AG04450 (cell line): ENCODE measurements around the gene PLEKHS1. TPM values are rescaled to one million over a fixed set of nuclear protein-coding genes. Genes with fewer than 3 reads are reported as not detected.

ENCODE experiments used
- CTCF ChIA-PET: fragments of 300-600, 350-600 bp; formaldehyde crosslinking; extraction: SDS; loops from one replicate; lab custom pipeline; 2022; ENCODE audit warnings: antibody characterized with exemption, inconsistent platforms; lab: Charles Lee
- POLR2A ChIA-PET: fragments of 350-600 bp; formaldehyde crosslinking; extraction: SDS; loops from one replicate; lab custom pipeline; 2021; ENCODE audit warnings: antibody characterized with exemption, inconsistent platforms; lab: Yijun Ruan, JAX
- DNase-seq: peaks from one replicate; pipeline ENCODE4 v3.0.0-alpha.2; 2011; ENCODE audit warnings: low read depth, low spot score
- H3K27ac ChIP-seq: one replicate; pipeline ENCODE4 v1.5.1; 2012; ENCODE audit warnings: low read depth, low read length, control low read depth
- H3K27me3 ChIP-seq: one replicate; pipeline ENCODE4 v1.6.0; 2012; ENCODE audit warnings: low read length; ENCODE audit not compliant: control insufficient read depth, insufficient read depth
- H3K4me3 ChIP-seq: 2 replicates; pipeline ENCODE4 v1.5.1; 2011; ENCODE audit warnings: mild to moderate bottlenecking, low read depth, low read length, control low read depth
- H3K9me3 ChIP-seq: 2 replicates; pipeline ENCODE4 v1.5.1; 2012; ENCODE audit warnings: low read length; ENCODE audit not compliant: control insufficient read depth, insufficient read depth
- CTCF ChIP-seq: IDR thresholded peaks from 2 replicates; pipeline ENCODE4 v1.5.1; 2011; ENCODE audit warnings: low read depth, low read length, control low read depth, inconsistent platforms
- polyA plus RNA-seq: library from polyadenylated mRNA; depleted of rRNA; stranded (reverse); fragments of >200 nt; gene quantifications from 2 replicates; pipeline ENCODE4 v1.2.3, GENCODE V29; 2011

The PLEKHS1 gene
- polyA plus RNA-seq, 1 experiment = not detected

- no peaks in the 10 kb centered on the region for H3K9me3 ChIP-seq
- no peak for TF ChIP-seq CTCF
- H3K27ac ChIP-seq = no peak overlapping the region
- H3K27me3 ChIP-seq = peaks cover 11% of the 10 kb centered on the region
- no peak for DNase-seq
- POLR2A ChIA-PET = no interaction called here
- CTCF ChIA-PET = no interaction called here
- no peak overlapping the region for H3K4me3 ChIP-seq
Observed at GRCh38 chr10:113782367-113782766, 30.9 kb downstream of the PLEKHS1 start.

- ChIA-PET CTCF (no interaction called here), POLR2A (no interaction called here)
- H3K4me3 ChIP-seq = no peak overlapping the region
- no peaks in the 10 kb centered on the region for H3K9me3 ChIP-seq
- no peak for TF ChIP-seq CTCF
- DNase-seq = no peak
- no peak overlapping the region for H3K27ac ChIP-seq
- peaks cover 8% of the 10 kb centered on the region for H3K27me3 ChIP-seq
Observed at GRCh38 chr10:113782986-113783704, 31.7 kb downstream of the PLEKHS1 start.

- no peak overlapping the region for H3K4me3 ChIP-seq
- no peaks in the 10 kb centered on the region for H3K9me3 ChIP-seq
- no peak overlapping the region for H3K27ac ChIP-seq
- H3K27me3 ChIP-seq = peaks cover 4% of the 10 kb centered on the region
- ChIA-PET POLR2A (no interaction called here), CTCF (interaction anchor here (0.6 to 1.8 kb wide), 5 partner anchors 8 to 315 kb away, joined by 3 to 8 read pairs (median 4); no protein-coding TSS in a partner anchor)
- DNase-seq = peak; percentile 77
- TF ChIP-seq CTCF = no peak
Observed at GRCh38 chr10:113788604-113789083, 37.2 kb downstream of the PLEKHS1 start.

- no peaks in the 10 kb centered on the region for H3K9me3 ChIP-seq
- H3K27me3 ChIP-seq = peaks cover 9% of the 10 kb centered on the region
- no peak overlapping the region for H3K27ac ChIP-seq
- no peak for DNase-seq
- no peak overlapping the region for H3K4me3 ChIP-seq
- POLR2A ChIA-PET = no interaction called here
- CTCF ChIA-PET = interaction anchor here (1.1 kb wide), 1 partner anchor 311 kb away, joined by 4 read pairs; no protein-coding TSS in a partner anchor
- no peak for TF ChIP-seq CTCF
Observed at GRCh38 chr10:113791691-113792090, 40.2 kb downstream of the PLEKHS1 start.

GRCh38 chr10:113801569-113801968, 50.1 kb downstream of the PLEKHS1 start:
- Histone ChIP-seq H3K9me3 (no peaks in the 10 kb centered on the region), H3K27me3 (peaks cover 13% of the 10 kb centered on the region), H3K27ac (no peak overlapping the region), H3K4me3 (no peak overlapping the region)
- CTCF ChIA-PET = interaction anchor here (0.6 to 7.6 kb wide), 4 partner anchors 54 to 502 kb away, joined by 3 to 147 read pairs (median 5); no protein-coding TSS in a partner anchor
- POLR2A ChIA-PET = no interaction called here
- TF ChIP-seq CTCF = no peak
- DNase-seq = no peak
